HG03439 (cell line): Measurements from ENCODE around the gene HSD17B14.
"Not testable (repeated sequence)": the region's sequence is repeated elsewhere in the genome, so short reads cannot be mapped to it uniquely, and the experiment has no call there.

Experiments used
- ATAC-seq: cut with Tn5 transposase; IDR thresholded peaks from one replicate; pipeline ENCODE4 v1.9.1; 2021; ENCODE audit warnings: mild to moderate bottlenecking, moderate library complexity; ENCODE audit not compliant: unreplicated experiment

Gene HSD17B14

GRCh38 chr19:48768171-48768753 is 68.0 kb downstream of the HSD17B14 start:
- ATAC-seq = not testable (repeated sequence)

- ATAC-seq = not testable (repeated sequence)
Observed at GRCh38 chr19:48765816-48766215, 70.5 kb downstream of the HSD17B14 start.
